HG02973 (cell line): ENCODE measurements around the gene SOX3.

Source experiments
- ATAC-seq: cut with Tn5 transposase; IDR thresholded peaks from one replicate; pipeline ENCODE4 v1.9.1; 2021; ENCODE audit warnings: moderate library complexity; ENCODE audit not compliant: unreplicated experiment

SOX3 gene

GRCh38 chrX:140504371-140505324 is at the start of gene SOX3:
Gene SOX3 (minus strand): TSS chrX:140505069. CDS start chrX:140505060, 9 bp downstream.
- no peak for ATAC-seq

- ATAC-seq, result no peak
Observed at GRCh38 chrX:140548985-140549384, 44.1 kb upstream of the SOX3 start.

GRCh38 chrX:140526171-140526570 is 21.3 kb upstream of the SOX3 start:
- ATAC-seq, result no peak

GRCh38 chrX:140525448-140525847 is 20.6 kb upstream of the SOX3 start:
- no peak for ATAC-seq

- no peak for ATAC-seq
Observed at GRCh38 chrX:140524556-140524955, 19.7 kb upstream of the SOX3 start.

- no peak for ATAC-seq
Observed at GRCh38 chrX:140521393-140521792, 16.5 kb upstream of the SOX3 start.

GRCh38 chrX:140514554-140514953 is 9.7 kb upstream of the SOX3 start:
- no peak for ATAC-seq

GRCh38 chrX:140510895-140511295 is 6.0 kb upstream of the SOX3 start:
- ATAC-seq, result no peak

- no peak for ATAC-seq
Observed at GRCh38 chrX:140510306-140510676, 5.4 kb upstream of the SOX3 start.

GRCh38 chrX:140509468-140510305 is 4.8 kb upstream of the SOX3 start:
- ATAC-seq, result no peak

GRCh38 chrX:140508958-140509357 is 4.1 kb upstream of the SOX3 start:
- no peak for ATAC-seq

GRCh38 chrX:140507982-140508305 is 3.1 kb upstream of the SOX3 start:
- ATAC-seq, result no peak

GRCh38 chrX:140507223-140507981 is 2.5 kb upstream of the SOX3 start:
- no peak for ATAC-seq

- ATAC-seq, result no peak
Observed at GRCh38 chrX:140505421-140506337, 810 bp upstream of the SOX3 start.

- ATAC-seq, result no peak
Observed at GRCh38 chrX:140503714-140504351, 1.0 kb downstream of the SOX3 start.

GRCh38 chrX:140503238-140503601 is 1.6 kb downstream of the SOX3 start:
- no peak for ATAC-seq

- ATAC-seq, result no peak
Observed at GRCh38 chrX:140502491-140503237, 2.2 kb downstream of the SOX3 start.

- no peak for ATAC-seq
Observed at GRCh38 chrX:140501940-140502468, 2.9 kb downstream of the SOX3 start.

GRCh38 chrX:140501321-140501720 is 3.5 kb downstream of the SOX3 start:
- ATAC-seq, result no peak
